ENCODE data around the gene SULT1A2. TPM values are rescaled to one million over a fixed set of nuclear protein-coding genes. Genes with fewer than 3 reads are reported as not detected.
"Not testable (repeated sequence)": the region's sequence is repeated elsewhere in the genome, so short reads cannot be mapped to it uniquely, and the experiment has no call there.

SULT1A2 gene
- total and polyA plus RNA-seq, 5 donors from 2014 or later, result 0.39 TPM; not detected in 4

- H3K27ac Mint-ChIP-seq; H3K36me3 ChIP-seq (ENCODE audit: control insufficient read depth, insufficient read depth, low read length); H3K36me3 Mint-ChIP-seq; H3K27me3 Mint-ChIP-seq; H3K4me3 ChIP-seq (ENCODE audit: low read depth, low read length); DNase-seq; H3K4me1 ChIP-seq (ENCODE audit: control insufficient read depth, insufficient read depth, low read length, poor library complexity, severe bottlenecking); H3K9me3 Mint-ChIP-seq; H3K27ac ChIP-seq (ENCODE audit: insufficient read depth, low read length, poor library complexity, severe bottlenecking); H3K4me3 Mint-ChIP-seq; H3K27me3 ChIP-seq (ENCODE audit: control insufficient read depth, insufficient read depth, low read length); ATAC-seq (ENCODE audit: low read depth in 2 of 2); H3K9me3 ChIP-seq (ENCODE audit: control insufficient read depth in 2 of 2, low read length in 2 of 2): not testable (repeated sequence)
- H3K4me1 Mint-ChIP-seq, result peaks cover 5 to 19% (median 10%) of the 10 kb centered on the region in 4 donors
These were observed 17.7 kb upstream of the SULT1A2 start for GRCh38 chr16:28614561-28614960.

DNA sequence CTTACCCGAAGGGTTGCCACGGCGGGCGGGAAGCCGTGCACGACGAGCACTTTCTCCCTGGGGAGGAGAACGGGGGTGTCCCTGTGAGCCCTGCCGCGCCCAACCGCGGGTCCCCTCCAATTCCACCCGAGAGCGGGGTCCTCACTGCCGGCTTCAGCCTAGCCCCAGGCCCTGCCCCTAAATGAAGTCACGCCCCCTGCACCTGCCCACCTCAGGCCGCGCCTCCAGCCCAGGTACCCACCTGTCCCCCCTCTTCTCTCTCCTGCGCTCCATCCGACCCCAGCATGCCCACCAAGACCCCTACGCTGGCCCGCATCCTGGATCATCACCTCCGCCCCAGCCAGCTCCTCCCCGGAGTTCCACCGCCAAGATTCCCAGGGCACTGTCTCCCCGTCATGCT lies 17.1 kb upstream of the SULT1A2 start:
- not testable (repeated sequence) for H3K27ac ChIP-seq (ENCODE audit: insufficient read depth, low read length, poor library complexity, severe bottlenecking); H3K9me3 ChIP-seq (ENCODE audit: control insufficient read depth in 2 of 2, low read length in 2 of 2); DNase-seq; H3K4me1 ChIP-seq (ENCODE audit: control insufficient read depth, insufficient read depth, low read length, poor library complexity, severe bottlenecking); ATAC-seq (ENCODE audit: low read depth in 2 of 2); H3K4me3 ChIP-seq (ENCODE audit: low read depth, low read length); H3K4me3 Mint-ChIP-seq; H3K36me3 Mint-ChIP-seq; H3K27ac Mint-ChIP-seq; H3K36me3 ChIP-seq (ENCODE audit: control insufficient read depth, insufficient read depth, low read length); H3K9me3 Mint-ChIP-seq; H3K27me3 ChIP-seq (ENCODE audit: control insufficient read depth, insufficient read depth, low read length); H3K27me3 Mint-ChIP-seq
- peaks cover 5 to 22% (median 12%) of the 10 kb centered on the region in 4 donors for H3K4me1 Mint-ChIP-seq

DNA sequence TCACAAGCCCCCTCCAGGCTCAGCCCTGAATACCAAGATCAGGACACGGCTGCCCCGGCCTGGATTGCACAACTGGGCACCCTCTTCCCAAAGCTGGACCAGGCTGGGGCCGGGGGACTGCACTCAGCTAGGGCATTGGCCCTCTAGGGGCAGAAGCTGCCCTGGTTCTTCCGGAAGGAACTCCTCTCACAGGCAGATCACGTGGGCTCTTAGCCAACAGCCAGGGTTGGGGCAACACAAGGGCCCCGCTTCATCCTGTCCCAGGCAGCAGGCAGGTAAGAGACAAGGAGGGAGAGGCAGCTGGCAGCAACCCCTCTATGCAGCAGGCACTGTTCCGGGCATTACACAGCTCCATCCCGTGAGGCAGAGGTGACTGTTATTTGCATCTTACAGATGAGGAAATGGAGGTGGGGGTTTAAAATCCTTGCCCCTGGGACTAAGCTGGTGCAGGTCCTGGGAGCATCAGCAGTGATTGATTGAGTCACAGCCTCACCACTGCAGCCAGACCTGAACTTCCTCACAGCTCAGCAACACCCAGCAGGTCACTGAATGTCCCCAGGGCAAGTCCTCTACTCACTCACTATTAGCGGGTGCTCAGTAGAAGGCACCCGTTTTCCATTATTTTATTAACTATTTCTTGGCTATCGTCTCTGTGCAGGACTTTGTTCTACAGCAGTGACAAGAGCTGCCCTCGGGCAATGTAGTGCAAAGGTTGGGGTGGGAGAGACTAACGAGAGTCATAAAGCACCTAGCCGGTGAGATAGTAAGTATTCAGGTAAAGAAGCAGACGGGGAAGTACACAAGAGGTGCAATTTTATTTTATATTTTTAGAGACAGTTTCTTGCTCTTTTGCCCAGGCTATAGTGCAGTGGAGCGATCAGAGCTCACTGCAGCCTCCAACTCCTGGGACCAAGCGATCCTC lies 15.8 kb upstream of the SULT1A2 start:
- not testable (repeated sequence) for H3K4me3 ChIP-seq (ENCODE audit: low read depth, low read length); H3K27me3 ChIP-seq (ENCODE audit: control insufficient read depth, insufficient read depth, low read length); H3K4me1 ChIP-seq (ENCODE audit: control insufficient read depth, insufficient read depth, low read length, poor library complexity, severe bottlenecking); H3K27ac ChIP-seq (ENCODE audit: insufficient read depth, low read length, poor library complexity, severe bottlenecking); DNase-seq; H3K36me3 Mint-ChIP-seq; H3K27ac Mint-ChIP-seq; H3K9me3 ChIP-seq (ENCODE audit: control insufficient read depth in 2 of 2, low read length in 2 of 2); H3K27me3 Mint-ChIP-seq; H3K36me3 ChIP-seq (ENCODE audit: control insufficient read depth, insufficient read depth, low read length); H3K4me3 Mint-ChIP-seq; H3K9me3 Mint-ChIP-seq
- peaks cover 5 to 22% (median 12%) of the 10 kb centered on the region in 4 donors for H3K4me1 Mint-ChIP-seq
- ATAC-seq (ENCODE audit: low read depth in 2 of 2), result peak; percentile 95 to 98

DNA sequence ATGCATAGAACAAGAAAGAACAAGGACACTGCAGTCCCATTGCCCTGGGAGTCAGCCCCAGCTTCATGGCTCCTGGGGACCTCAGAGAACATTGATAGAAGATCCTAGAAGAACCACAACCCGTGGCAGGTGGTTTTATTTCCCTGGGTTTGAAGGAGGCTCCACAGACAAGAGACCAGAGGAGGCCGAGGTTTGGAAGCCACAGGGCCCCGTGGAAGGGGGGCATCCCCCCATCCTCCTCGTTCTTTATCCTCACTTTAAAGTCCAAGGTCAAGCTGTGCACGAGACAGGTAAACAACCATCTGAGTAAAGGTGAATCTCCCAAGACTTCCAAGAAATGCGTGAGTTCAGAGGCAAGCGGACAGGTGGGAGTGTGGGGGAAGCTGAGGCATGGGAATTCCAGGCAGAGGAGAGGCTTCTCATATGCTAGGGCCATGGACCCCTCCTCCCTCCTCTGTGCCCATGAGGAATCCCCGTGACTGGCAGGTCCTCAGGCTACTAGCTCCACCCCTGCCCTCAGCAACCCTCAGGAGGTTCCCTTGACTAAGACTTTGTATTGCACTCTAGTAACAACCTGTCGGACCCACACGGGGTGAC lies 13.8 kb upstream of the SULT1A2 start:
- Mint-ChIP-seq H3K27ac (peak overlapping the region in 2 of 3 donors; percentile 52 to 87), H3K36me3 (peaks cover 7% of the 10 kb centered on the region), H3K4me3 (peak overlapping the region in 2 of 4 donors; percentile 22 to 29), H3K4me1 (peaks cover under 1 to 21% (median 12%) of the 10 kb centered on the region in 4 donors), H3K27me3 (no peaks in the 10 kb centered on the region), H3K9me3 (no peaks in the 10 kb centered on the region)
- no peak for DNase-seq
- Histone ChIP-seq H3K27ac (ENCODE audit: insufficient read depth, low read length, poor library complexity, severe bottlenecking) (no peak overlapping the region), H3K4me3 (ENCODE audit: low read depth, low read length) (no peak overlapping the region), H3K4me1 (ENCODE audit: control insufficient read depth, insufficient read depth, low read length, poor library complexity, severe bottlenecking) (no peaks in the 10 kb centered on the region), H3K9me3 (ENCODE audit: control insufficient read depth in 2 of 2, low read length in 2 of 2) (no peaks in the 10 kb centered on the region), H3K27me3 (ENCODE audit: control insufficient read depth, insufficient read depth, low read length) (no peaks in the 10 kb centered on the region), H3K36me3 (ENCODE audit: control insufficient read depth, insufficient read depth, low read length) (no peaks in the 10 kb centered on the region)
- no peak for ATAC-seq (ENCODE audit: low read depth in 2 of 2)

DNA sequence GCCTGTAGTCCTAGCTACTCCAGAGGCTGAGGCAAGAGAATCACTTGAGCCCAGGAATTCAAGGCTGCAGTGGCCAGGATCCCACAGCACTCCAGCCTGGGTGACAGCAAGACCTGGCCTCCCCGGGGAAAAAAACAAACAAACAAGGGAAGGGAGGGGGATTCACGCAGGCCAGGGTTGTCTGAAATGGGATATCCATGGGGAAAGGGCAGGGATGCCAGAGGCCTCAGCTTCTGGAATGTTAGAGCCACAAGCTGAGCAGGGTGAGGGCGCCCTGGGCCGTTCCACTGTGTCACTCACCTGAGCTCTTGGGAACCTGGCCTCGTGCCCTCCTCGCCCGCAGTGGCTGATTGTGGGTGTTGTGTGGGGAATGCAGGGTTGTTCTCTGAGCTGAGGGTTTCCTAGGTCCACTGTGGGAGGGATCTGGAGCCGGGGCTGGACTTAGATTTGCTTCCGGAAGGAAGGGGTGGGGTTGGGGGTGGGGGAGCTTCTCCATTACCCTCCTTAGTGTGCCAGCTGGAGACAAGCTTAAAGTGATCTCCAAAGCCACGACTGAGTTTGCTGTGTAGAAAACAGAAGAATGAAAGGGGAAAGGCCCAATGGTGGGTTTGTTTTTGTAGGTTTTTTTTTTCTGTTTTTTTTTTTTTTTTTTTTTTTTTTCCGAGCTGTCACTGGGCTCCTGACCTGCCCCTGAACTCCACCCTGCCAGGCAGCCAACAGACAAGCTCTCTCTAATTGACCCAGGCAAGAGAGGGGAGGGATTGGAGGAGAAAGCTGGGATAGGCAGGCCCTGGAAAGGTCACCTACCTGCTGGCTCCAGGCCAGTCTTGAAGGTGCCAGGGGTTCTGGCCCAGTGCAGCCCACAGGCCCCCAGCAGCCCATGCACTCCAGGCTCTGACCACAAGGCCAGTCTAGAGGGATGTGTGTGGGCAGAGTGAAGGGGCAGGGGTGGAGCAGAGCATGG lies 13.1 kb upstream of the SULT1A2 start, which contains the start of gene SULT1A1:
Gene SULT1A1, minus strand, starts transcription at position 414 of the 964 bp plus-strand sequence. CDS start 1,189 bp downstream, outside the sequence.
- H3K4me3 Mint-ChIP-seq, result peak within 1 kb of the TSS in 2 of 4 donors; percentile 22 to 63
- no peak within 1 kb of the TSS for H3K27ac ChIP-seq (ENCODE audit: insufficient read depth, low read length, poor library complexity, severe bottlenecking)
- no peaks in the 10 kb centered on the region for H3K9me3 ChIP-seq (ENCODE audit: control insufficient read depth in 2 of 2, low read length in 2 of 2)
- peaks cover 7% of the 10 kb centered on the region for H3K36me3 Mint-ChIP-seq
- no peaks in the 10 kb centered on the region for H3K36me3 ChIP-seq (ENCODE audit: control insufficient read depth, insufficient read depth, low read length)
- peaks cover 0 to 19% (median 12%) of the 10 kb centered on the region in 4 donors for H3K4me1 Mint-ChIP-seq
- DNase-seq, result peak in 1 of 3 donors; percentile 19
- ATAC-seq (ENCODE audit: low read depth in 2 of 2), result no peak
- peak within 1 kb of the TSS in 2 of 3 donors; percentile 52 to 87 for H3K27ac Mint-ChIP-seq
- no peaks in the 10 kb centered on the region for H3K9me3 Mint-ChIP-seq
- no peaks in the 10 kb centered on the region for H3K27me3 Mint-ChIP-seq
- H3K27me3 ChIP-seq (ENCODE audit: control insufficient read depth, insufficient read depth, low read length), result no peaks in the 10 kb centered on the region
- no peaks in the 10 kb centered on the region for H3K4me1 ChIP-seq (ENCODE audit: control insufficient read depth, insufficient read depth, low read length, poor library complexity, severe bottlenecking)
- no peak within 1 kb of the TSS for H3K4me3 ChIP-seq (ENCODE audit: low read depth, low read length)

GRCh38 chr16:28608867-28609596 lies 12.2 kb upstream of the SULT1A2 start:
- DNase-seq, result not testable (repeated sequence)

GRCh38 chr16:28608496-28608808 lies 11.6 kb upstream of the SULT1A2 start:
- not testable (repeated sequence) for H3K9me3 ChIP-seq (ENCODE audit: control insufficient read depth in 2 of 2, low read length in 2 of 2); H3K27me3 Mint-ChIP-seq; H3K36me3 Mint-ChIP-seq; DNase-seq; H3K4me3 Mint-ChIP-seq; H3K27ac ChIP-seq (ENCODE audit: insufficient read depth, low read length, poor library complexity, severe bottlenecking); H3K27ac Mint-ChIP-seq; H3K9me3 Mint-ChIP-seq; H3K36me3 ChIP-seq (ENCODE audit: control insufficient read depth, insufficient read depth, low read length); H3K4me3 ChIP-seq (ENCODE audit: low read depth, low read length); H3K4me1 ChIP-seq (ENCODE audit: control insufficient read depth, insufficient read depth, low read length, poor library complexity, severe bottlenecking); ATAC-seq (ENCODE audit: low read depth in 2 of 2); H3K27me3 ChIP-seq (ENCODE audit: control insufficient read depth, insufficient read depth, low read length)
- H3K4me1 Mint-ChIP-seq, result peaks cover 0 to 19% (median 12%) of the 10 kb centered on the region in 4 donors

More at GRCh38 chr16:28608867-28609596, 12.2 kb upstream of the SULT1A2 start:
- H3K4me3 ChIP-seq (ENCODE audit: low read depth, low read length); H3K27ac ChIP-seq (ENCODE audit: insufficient read depth, low read length, poor library complexity, severe bottlenecking); H3K36me3 Mint-ChIP-seq; H3K9me3 Mint-ChIP-seq; ATAC-seq (ENCODE audit: low read depth in 2 of 2); H3K4me1 ChIP-seq (ENCODE audit: control insufficient read depth, insufficient read depth, low read length, poor library complexity, severe bottlenecking); H3K9me3 ChIP-seq (ENCODE audit: control insufficient read depth in 2 of 2, low read length in 2 of 2); H3K36me3 ChIP-seq (ENCODE audit: control insufficient read depth, insufficient read depth, low read length); H3K27me3 ChIP-seq (ENCODE audit: control insufficient read depth, insufficient read depth, low read length); H3K27me3 Mint-ChIP-seq: not testable (repeated sequence)
- Mint-ChIP-seq H3K27ac (peak overlapping the region in 1 of 3 donors; percentile 76), H3K4me1 (peaks cover 0 to 19% (median 12%) of the 10 kb centered on the region in 4 donors), H3K4me3 (peak overlapping the region in 1 of 4 donors; percentile 63)
